GM12878 (cell line): ENCODE results near the gene MTO1. TPM values are rescaled to one million over a fixed set of nuclear protein-coding genes. Genes with fewer than 3 reads are reported as not detected.
A peak's percentile ranks its signal among the peaks of the same experiment; 100 is the strongest.

Experiments
- ATF7 ChIP-seq: fragments of 450-650 bp; IDR thresholded peaks from 2 replicates; pipeline ENCODE4 v1.6.1; 2016; ENCODE audit warnings: low read depth, mild to moderate bottlenecking
- BMI1 ChIP-seq: fragments of 450-650 bp; IDR thresholded peaks from 2 replicates; pipeline ENCODE4 v1.6.1; 2016; ENCODE audit warnings: mild to moderate bottlenecking, moderate library complexity, borderline replicate concordance
- CEBPB ChIP-seq, 2 experiments: fragments of 150-350 bp in 1 of 2; IDR thresholded peaks; 2 replicates each; pipeline ENCODE4 v1.6.1; 2012 to 2014; ENCODE audit warnings: low read depth in 2 of 2, low read length in 2 of 2, borderline replicate concordance in 1 of 2, inconsistent platforms in 1 of 2
- CHD1 ChIP-seq: IDR thresholded peaks from 2 replicates; pipeline ENCODE4 v1.6.1; 2012; ENCODE audit warnings: low read depth, low read length, improper control_type of control experiment
- CHD2 ChIP-seq: IDR thresholded peaks from 2 replicates; pipeline ENCODE4 v1.6.1; 2011; ENCODE audit warnings: low read depth, low read length, improper control_type of control experiment, borderline replicate concordance
- ETV6 ChIP-seq, 2 experiments: fragments of 450-650 bp in 1 of 2; IDR thresholded peaks in 1 of 2; conservative IDR thresholded peaks in 1 of 2; 2 replicates each; pipeline ENCODE4 v1.6.1; 2014; ENCODE audit warnings: antibody characterized with exemption in 1 of 2, borderline replicate concordance in 1 of 2, low read depth in 1 of 2, mild to moderate bottlenecking in 1 of 2, moderate library complexity in 1 of 2
- FOXM1 ChIP-seq: IDR thresholded peaks from 2 replicates; pipeline ENCODE4 v1.6.1; 2012; ENCODE audit warnings: low read depth, mild to moderate bottlenecking, inconsistent platforms, low read length, moderate library complexity
- GATAD2B ChIP-seq: fragments of 450-650 bp; conservative IDR thresholded peaks from 2 replicates; pipeline ENCODE4 v1.6.1; 2017; ENCODE audit warnings: low read depth, mild to moderate bottlenecking, moderate library complexity
- HDAC2 ChIP-seq: fragments of 200-600 bp; sonication (generic); IDR thresholded peaks from 2 replicates; pipeline ENCODE4 v1.6.1; 2017
- IKZF2 ChIP-seq, 2 experiments: fragments of 450-650 bp; IDR thresholded peaks; 2 replicates each; pipeline ENCODE4 v1.6.1; 2017; ENCODE audit warnings: mild to moderate bottlenecking in 2 of 2, moderate library complexity in 2 of 2
- JUND ChIP-seq: IDR thresholded peaks from 2 replicates; pipeline ENCODE4 v1.6.1; 2012; ENCODE audit warnings: low read depth, mild to moderate bottlenecking, low read length, improper control_type of control experiment, moderate library complexity
- KLF5 ChIP-seq: fragments of 450-650 bp; IDR thresholded peaks from 2 replicates; pipeline ENCODE4 v1.6.1; 2014; ENCODE audit warnings: mild to moderate bottlenecking; ENCODE audit not compliant: partially characterized antibody
- LARP7 ChIP-seq: fragments of 450-650 bp; IDR thresholded peaks from 2 replicates; pipeline ENCODE4 v1.6.1; 2017; ENCODE audit warnings: mild to moderate bottlenecking
- MYB ChIP-seq: fragments of 150-350 bp; IDR thresholded peaks from 2 replicates; pipeline ENCODE4 v1.6.1; 2014; ENCODE audit warnings: mild to moderate bottlenecking, low read depth, low read length, borderline replicate concordance
- NFYB ChIP-seq: IDR thresholded peaks from 2 replicates; pipeline ENCODE4 v1.6.1; 2011; ENCODE audit warnings: low read depth, mild to moderate bottlenecking, low read length, improper control_type of control experiment, moderate library complexity; ENCODE audit not compliant: insufficient read depth
- NR2C1 ChIP-seq: fragments of 450-650 bp; IDR thresholded peaks from 2 replicates; pipeline ENCODE4 v1.6.1; 2017; ENCODE audit warnings: antibody characterized with exemption, mild to moderate bottlenecking, moderate library complexity
- PKNOX1 ChIP-seq: fragments of 450-650 bp; IDR thresholded peaks from 2 replicates; pipeline ENCODE4 v1.6.1; 2016; ENCODE audit warnings: mild to moderate bottlenecking
- PML ChIP-seq: IDR thresholded peaks from 2 replicates; pipeline ENCODE4 v1.6.1; 2012; ENCODE audit warnings: low read length, inconsistent platforms
- RUNX3 ChIP-seq: IDR thresholded peaks from 2 replicates; pipeline ENCODE4 v1.6.1; 2012; ENCODE audit warnings: low read length, inconsistent platforms
- SMAD5 ChIP-seq: IDR thresholded peaks from 2 replicates; pipeline ENCODE4 v1.6.1; 2016; ENCODE audit warnings: antibody characterized with exemption, low read depth
- SMARCA5 ChIP-seq: fragments of 450-650 bp; IDR thresholded peaks from 2 replicates; pipeline ENCODE4 v1.6.1; 2017; ENCODE audit warnings: mild to moderate bottlenecking
- TCF12 ChIP-seq: IDR thresholded peaks from 2 replicates; pipeline ENCODE4 v1.6.1; 2011; ENCODE audit warnings: low read depth, mild to moderate bottlenecking, low read length
- ZBTB11 ChIP-seq: fragments of 450-650 bp; formaldehyde crosslinking; IDR thresholded peaks from 2 replicates; pipeline ENCODE4 v1.5.0; 2022; ENCODE audit warnings: mild to moderate bottlenecking, missing genetic modification characterization
- ZBTB33 ChIP-seq: fragments of 450-650 bp; IDR thresholded peaks from 2 replicates; pipeline ENCODE4 v1.6.1; 2017; ENCODE audit warnings: mild to moderate bottlenecking
- ZNF207 ChIP-seq: fragments of 450-650 bp; IDR thresholded peaks from 2 replicates; pipeline ENCODE4 v1.6.1; 2014; ENCODE audit warnings: antibody characterized with exemption, mild to moderate bottlenecking, borderline replicate concordance
- polyA plus RNA-seq, 11 experiments: library from polyadenylated mRNA; depleted of rRNA in 4 of 11; unstranded in 6 of 11; stranded (reverse) in 5 of 11; fragments of >200 nt; fragmentation: Nextera tagmentation in 4 of 11; fragmentation: Illumina TruSeq in 1 of 11; extraction: Ambion mirVana in 4 of 11; extraction: Trizol in 1 of 11; gene quantifications; 1 replicate in 1 of 11; 2 replicates in 10 of 11; pipeline versions ENCODE4 v1.2.1 to v1.2.3, GENCODE V29; 2011 to 2016; ENCODE audit warnings: inconsistent platforms in 2 of 11, missing spikeins in 2 of 11, low read depth in 1 of 11
- total RNA-seq, 4 experiments: library from RNA; depleted of rRNA in 3 of 4; stranded (reverse); fragments of >200 nt in 3 of 4; fragmentation: Illumina TruSeq in 1 of 4; extraction: Trizol in 1 of 4; gene quantifications; 2 replicates each; pipeline versions ENCODE4 v1.2.1 to v1.2.3, GENCODE V29; 2013 to 2021

Gene MTO1
- total and polyA plus RNA-seq, 10 of the 15 experiments (the other 5 are each of a cell fraction or from before 2014, with no cell fraction given), result 24.8 to 53.6 (median 33.1) TPM

GRCh38 chr6:73461537-73462350 lies at the start of gene MTO1 (continued):
- TF ChIP-seq ETV6 (conservative IDR thresholded peaks at IDR 0.05 in 1 of 2, IDR thresholded peaks at IDR 0.05 in 1 of 2; ENCODE audit: borderline replicate concordance in 1 of 2, low read depth in 1 of 2) (peak in 1 of 2 experiments; percentile 45; a peak in 1 of 4 replicates), SMARCA5 (0 out of 2 replicates have a peak, but pooled peaks have one; percentile 19), BMI1 (no peak), NR2C1 (peak; percentile 14; the same call in 1 of the 2 replicates), RUNX3 (peak; percentile 69), CHD1 (peak; percentile 76; the same call in 1 of the 2 replicates), KLF5 (no peak), LARP7 (peak; percentile 72; the same call in 1 of the 2 replicates), SMAD5 (peak; percentile 80; the same call in 1 of the 2 replicates), MYB (no peak), PML (peak; percentile 91), ZNF207 (peak; percentile 38; the same call in 1 of the 2 replicates), FOXM1 (0 out of 2 replicates have a peak, but pooled peaks have one; percentile 9), CHD2 (no peak), GATAD2B (peak; percentile 59), HDAC2 (0 out of 2 replicates have a peak, but pooled peaks have one; percentile 52), IKZF2 (IDR thresholded peaks at IDR 0.05) (0 out of 4 replicates have a peak, but pooled peaks of 1 of the 2 experiments have one; percentile 11), ZBTB33 (no peak), JUND (peak; percentile 82; the same call in 1 of the 2 replicates), NFYB (peak; percentile 82), TCF12 (0 out of 2 replicates have a peak, but pooled peaks have one; percentile 27), ATF7 (peak; percentile 94), PKNOX1 (peak; percentile 79), CEBPB (IDR thresholded peaks at IDR 0.05; ENCODE audit: borderline replicate concordance in 1 of 2, low read depth in 2 of 2, low read length in 2 of 2) (peak in 1 of 2 experiments; percentile 84; a peak in 2 of 4 replicates), ZBTB11 (CRISPR knock-in tag) (no peak)
